Medulla oblongata (tissue), 1 donor: ENCODE data around the gene GGA1.
"Not testable (repeated sequence)": the region's sequence is repeated elsewhere in the genome, so short reads cannot be mapped to it uniquely, and the experiment has no call there.

Source experiments
- DNase-seq: peaks from one replicate; pipeline ENCODE4 v3.0.0-alpha.2; 2015; ENCODE audit errors: extremely low spot score

GGA1 gene

GRCh38 chr22:37609240-37610152, 862 bp downstream of the GGA1 start:
- DNase-seq = peak; percentile 42

GRCh38 chr22:37610153-37610475, 1.5 kb downstream of the GGA1 start:
- not testable (repeated sequence) for DNase-seq

- DNase-seq = peak; percentile 88
These were observed 2.0 kb downstream of the GGA1 start for GRCh38 chr22:37610480-37611129.

- DNase-seq = no peak
These were observed 2.6 kb downstream of the GGA1 start for GRCh38 chr22:37611207-37611606.

GRCh38 chr22:37616201-37617083, 7.8 kb downstream of the GGA1 start:
- DNase-seq = no peak

GRCh38 chr22:37617431-37617830, 8.8 kb downstream of the GGA1 start:
- no peak for DNase-seq

- DNase-seq = no peak
These were observed 9.5 kb downstream of the GGA1 start for GRCh38 chr22:37618072-37618656.

GRCh38 chr22:37618674-37619073, 10.0 kb downstream of the GGA1 start:
- no peak for DNase-seq

- DNase-seq = no peak
These were observed 11.4 kb downstream of the GGA1 start for GRCh38 chr22:37619991-37620390.

- no peak for DNase-seq
These were observed 12.8 kb downstream of the GGA1 start for GRCh38 chr22:37621352-37621860.

- no peak for DNase-seq
These were observed 14.7 kb downstream of the GGA1 start for GRCh38 chr22:37623075-37624016.

- DNase-seq = no peak
These were observed 15.4 kb downstream of the GGA1 start for GRCh38 chr22:37624017-37624365.

GRCh38 chr22:37624876-37625275, 16.2 kb downstream of the GGA1 start:
- DNase-seq = no peak

GRCh38 chr22:37625737-37626136, 17.1 kb downstream of the GGA1 start:
- no peak for DNase-seq

GRCh38 chr22:37626144-37626543, 17.5 kb downstream of the GGA1 start:
- no peak for DNase-seq

GRCh38 chr22:37626556-37627075, 18.0 kb downstream of the GGA1 start:
- DNase-seq = no peak

- DNase-seq = no peak
These were observed 18.5 kb downstream of the GGA1 start for GRCh38 chr22:37627121-37627520.

- DNase-seq = no peak
These were observed 18.9 kb downstream of the GGA1 start for GRCh38 chr22:37627545-37627944.

- DNase-seq = no peak
These were observed 20.2 kb downstream of the GGA1 start for GRCh38 chr22:37628830-37629229.

- no peak for DNase-seq
These were observed 21.3 kb downstream of the GGA1 start for GRCh38 chr22:37629928-37630327.
